Fibroblast of peridontal ligament (primary cell): ENCODE data around the gene PPFIBP2.
"Not testable (repeated sequence)": the region's sequence is repeated elsewhere in the genome, so short reads cannot be mapped to it uniquely, and the experiment has no call there.

ENCODE experiments used
- DNase-seq: peaks from one replicate; pipeline ENCODE4 v3.0.0-alpha.2; 2010; ENCODE audit errors: extremely low read depth

PPFIBP2 gene

GRCh38 chr11:7499081-7499480, 14.7 kb upstream of the PPFIBP2 start:
- DNase-seq = no peak

GRCh38 chr11:7500251-7500650, 13.5 kb upstream of the PPFIBP2 start:
- no peak for DNase-seq

- no peak for DNase-seq
Observed at GRCh38 chr11:7501251-7501650, 12.5 kb upstream of the PPFIBP2 start.

GRCh38 chr11:7501894-7502293, 11.9 kb upstream of the PPFIBP2 start:
- no peak for DNase-seq

GRCh38 chr11:7506243-7506642, 7.6 kb upstream of the PPFIBP2 start:
- DNase-seq = no peak

- no peak for DNase-seq
Observed at GRCh38 chr11:7508087-7508486, 5.7 kb upstream of the PPFIBP2 start.

- DNase-seq = peak; percentile 37
Observed at GRCh38 chr11:7509966-7510365, 3.8 kb upstream of the PPFIBP2 start.

GRCh38 chr11:7511401-7511800, 2.4 kb upstream of the PPFIBP2 start:
- no peak for DNase-seq

GRCh38 chr11:7512525-7513233, 1.1 kb upstream of the PPFIBP2 start:
- peak; percentile 81 for DNase-seq

GRCh38 chr11:7514099-7514591, 346 bp downstream of the PPFIBP2 start:
- DNase-seq = no peak

- no peak for DNase-seq
Observed at GRCh38 chr11:7515447-7515886, 1.7 kb downstream of the PPFIBP2 start.

GRCh38 chr11:7516475-7516874, 2.7 kb downstream of the PPFIBP2 start:
- no peak for DNase-seq

GRCh38 chr11:7517743-7518142, 3.9 kb downstream of the PPFIBP2 start:
- DNase-seq = not testable (repeated sequence)

- no peak for DNase-seq
Observed at GRCh38 chr11:7518811-7519562, 5.2 kb downstream of the PPFIBP2 start.

- no peak for DNase-seq
Observed at GRCh38 chr11:7520011-7520942, 6.5 kb downstream of the PPFIBP2 start.

- no peak for DNase-seq
Observed at GRCh38 chr11:7520981-7521487, 7.2 kb downstream of the PPFIBP2 start.

GRCh38 chr11:7522121-7522520, 8.3 kb downstream of the PPFIBP2 start:
- no peak for DNase-seq

- no peak for DNase-seq
Observed at GRCh38 chr11:7522546-7522945, 8.7 kb downstream of the PPFIBP2 start.

- no peak for DNase-seq
Observed at GRCh38 chr11:7523416-7524210, 9.8 kb downstream of the PPFIBP2 start.

GRCh38 chr11:7524462-7525235, 10.8 kb downstream of the PPFIBP2 start:
- DNase-seq = no peak
